BE2C (cell line): ENCODE results near the gene AP2B1.
A peak's percentile ranks its signal among the peaks of the same experiment; 100 is the strongest.

Source experiments
- DNase-seq: peaks from one replicate; pipeline ENCODE4 v3.0.0-alpha.2; 2020
- H3K27me3 ChIP-seq: fragments of 250-450 bp; sonication (Bioruptor Pico); 2 replicates; pipeline ENCODE4 v1.5.1; 2020; ENCODE audit warnings: mild to moderate bottlenecking
- H3K36me3 ChIP-seq: fragments of 250-450 bp; sonication (Bioruptor Pico); 2 replicates; pipeline ENCODE4 v1.5.1; 2020; ENCODE audit warnings: mild to moderate bottlenecking
- H3K4me1 ChIP-seq: fragments of 250-450 bp; sonication (Bioruptor Pico); 2 replicates; pipeline ENCODE4 v1.5.1; 2020
- H3K4me3 ChIP-seq: 2 replicates; pipeline ENCODE4 v1.5.1; 2011; ENCODE audit warnings: low read depth, low read length
- H3K9me3 ChIP-seq: fragments of 250-450 bp; sonication (Bioruptor Pico); 2 replicates; pipeline ENCODE4 v1.5.1; 2020
- TF ChIP-seq, protein P1 (sequence below): IDR thresholded peaks from 2 replicates; pipeline ENCODE4 v1.5.1; 2012; ENCODE audit warnings: mild to moderate bottlenecking, low read depth, low read length

AP2B1 gene

DNA sequence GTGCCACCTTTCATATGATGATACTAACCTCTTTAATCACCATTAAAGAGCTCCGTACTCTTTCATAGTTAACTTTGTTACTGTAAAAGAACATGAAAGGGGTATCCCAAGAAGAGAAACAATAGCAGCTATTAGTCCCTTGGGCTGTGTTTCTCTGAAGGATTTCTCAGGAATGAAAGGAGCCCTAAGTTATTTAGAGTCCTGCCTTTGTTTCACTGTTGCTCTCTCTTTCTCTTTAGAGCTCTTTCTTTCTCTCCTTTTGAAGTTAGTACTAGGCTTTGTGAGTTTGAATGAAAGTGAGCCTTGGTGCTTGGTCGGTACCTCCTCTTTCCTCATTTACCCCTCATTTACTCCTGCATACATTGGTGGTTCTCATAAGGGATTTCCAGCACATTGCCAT is 123.8 kb downstream of the AP2B1 start:
- Histone ChIP-seq H3K9me3 (no peaks in the 10 kb centered on the region), H3K4me3 (no peak overlapping the region), H3K36me3 (peaks cover 28% of the 10 kb centered on the region), H3K4me1 (peaks cover 37% of the 10 kb centered on the region), H3K27me3 (no peaks in the 10 kb centered on the region)
- no peak for DNase-seq
- TF ChIP-seq, protein P1, sequence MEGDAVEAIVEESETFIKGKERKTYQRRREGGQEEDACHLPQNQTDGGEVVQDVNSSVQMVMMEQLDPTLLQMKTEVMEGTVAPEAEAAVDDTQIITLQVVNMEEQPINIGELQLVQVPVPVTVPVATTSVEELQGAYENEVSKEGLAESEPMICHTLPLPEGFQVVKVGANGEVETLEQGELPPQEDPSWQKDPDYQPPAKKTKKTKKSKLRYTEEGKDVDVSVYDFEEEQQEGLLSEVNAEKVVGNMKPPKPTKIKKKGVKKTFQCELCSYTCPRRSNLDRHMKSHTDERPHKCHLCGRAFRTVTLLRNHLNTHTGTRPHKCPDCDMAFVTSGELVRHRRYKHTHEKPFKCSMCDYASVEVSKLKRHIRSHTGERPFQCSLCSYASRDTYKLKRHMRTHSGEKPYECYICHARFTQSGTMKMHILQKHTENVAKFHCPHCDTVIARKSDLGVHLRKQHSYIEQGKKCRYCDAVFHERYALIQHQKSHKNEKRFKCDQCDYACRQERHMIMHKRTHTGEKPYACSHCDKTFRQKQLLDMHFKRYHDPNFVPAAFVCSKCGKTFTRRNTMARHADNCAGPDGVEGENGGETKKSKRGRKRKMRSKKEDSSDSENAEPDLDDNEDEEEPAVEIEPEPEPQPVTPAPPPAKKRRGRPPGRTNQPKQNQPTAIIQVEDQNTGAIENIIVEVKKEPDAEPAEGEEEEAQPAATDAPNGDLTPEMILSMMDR: no peak

DNA sequence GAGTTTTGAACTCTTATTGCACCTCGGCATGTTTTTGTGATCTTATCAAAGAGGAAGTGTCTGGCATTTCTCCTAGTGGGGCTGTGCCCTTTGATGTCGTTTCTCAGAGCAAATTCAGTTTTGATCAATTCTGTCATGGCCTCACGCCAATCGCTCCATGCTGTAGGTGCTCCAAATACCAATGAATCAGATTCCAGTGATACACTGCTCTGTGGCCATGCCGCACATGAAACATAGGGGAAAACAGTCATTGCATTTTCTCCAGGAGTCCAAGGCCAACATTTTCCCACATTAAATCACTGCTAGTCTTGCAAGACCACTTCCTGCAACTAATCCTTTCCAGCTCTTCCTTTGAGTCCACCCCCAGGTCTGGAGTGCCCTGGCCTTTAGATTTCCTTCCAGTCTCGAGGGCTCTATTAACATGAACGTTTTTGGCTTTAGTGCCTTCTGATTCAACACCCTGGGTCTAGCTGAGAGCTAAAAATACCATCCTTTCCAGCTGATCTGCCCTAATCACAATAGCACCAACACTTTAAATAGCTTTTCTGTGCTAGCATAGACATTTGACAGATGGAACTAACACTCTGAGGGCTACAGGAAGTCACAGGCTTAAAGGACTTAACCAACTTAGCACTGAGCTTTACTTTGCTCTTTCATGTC is 126.1 kb downstream of the AP2B1 start:
- H3K36me3 ChIP-seq: peaks cover 36% of the 10 kb centered on the region
- TF ChIP-seq, protein P1: no peak
- H3K27me3 ChIP-seq: no peaks in the 10 kb centered on the region
- DNase-seq: peak; percentile 44
- peaks cover 38% of the 10 kb centered on the region for H3K4me1 ChIP-seq
- no peak overlapping the region for H3K4me3 ChIP-seq
- no peaks in the 10 kb centered on the region for H3K9me3 ChIP-seq

DNA sequence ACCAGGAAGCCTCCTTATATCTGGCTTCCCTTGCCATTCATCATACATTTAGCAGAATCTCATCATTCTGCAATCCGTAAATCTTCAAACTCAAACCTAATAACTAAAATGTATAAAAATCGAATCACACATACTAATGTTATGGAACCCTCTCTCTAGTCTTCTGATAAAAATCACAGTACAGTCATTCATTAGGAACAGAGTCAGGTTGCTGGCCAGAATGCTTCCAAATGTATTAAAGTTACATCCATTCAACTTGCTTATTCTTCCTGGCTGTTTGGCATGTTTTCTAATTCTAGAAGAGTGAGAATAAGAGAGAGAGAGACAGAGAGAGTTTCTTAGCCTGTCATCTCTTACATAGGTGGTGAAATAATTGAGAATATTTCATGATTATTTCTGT is 127.9 kb downstream of the AP2B1 start:
- no peak overlapping the region for H3K4me3 ChIP-seq
- peaks cover 34% of the 10 kb centered on the region for H3K36me3 ChIP-seq
- H3K27me3 ChIP-seq: no peaks in the 10 kb centered on the region
- TF ChIP-seq, protein P1: no peak
- DNase-seq: no peak
- H3K9me3 ChIP-seq: no peaks in the 10 kb centered on the region
- H3K4me1 ChIP-seq: peaks cover 32% of the 10 kb centered on the region

DNA sequence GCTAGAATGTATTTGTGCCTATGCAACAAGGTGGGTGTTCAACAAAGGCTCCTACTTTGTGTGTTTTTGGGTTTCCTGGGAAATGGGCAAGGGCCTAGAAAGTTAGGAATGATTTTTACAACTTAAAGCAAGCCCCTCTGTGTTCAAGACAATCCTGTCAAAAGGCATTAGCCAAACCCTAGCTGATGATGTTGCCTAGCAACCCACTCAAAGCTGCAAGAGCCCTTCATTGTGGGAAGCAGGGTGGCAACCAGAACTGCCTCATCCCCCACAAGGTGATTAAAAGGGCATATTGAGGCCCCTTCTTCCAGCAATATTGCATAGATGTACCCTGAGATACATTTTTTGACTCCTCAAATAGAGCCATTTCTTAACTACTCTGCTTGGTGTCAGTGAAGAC is 128.3 kb downstream of the AP2B1 start:
- no peak overlapping the region for H3K4me3 ChIP-seq
- H3K9me3 ChIP-seq: no peaks in the 10 kb centered on the region
- H3K27me3 ChIP-seq: no peaks in the 10 kb centered on the region
- TF ChIP-seq, protein P1: no peak
- peaks cover 30% of the 10 kb centered on the region for H3K36me3 ChIP-seq
- peaks cover 29% of the 10 kb centered on the region for H3K4me1 ChIP-seq
- peak; percentile 28 for DNase-seq

DNA sequence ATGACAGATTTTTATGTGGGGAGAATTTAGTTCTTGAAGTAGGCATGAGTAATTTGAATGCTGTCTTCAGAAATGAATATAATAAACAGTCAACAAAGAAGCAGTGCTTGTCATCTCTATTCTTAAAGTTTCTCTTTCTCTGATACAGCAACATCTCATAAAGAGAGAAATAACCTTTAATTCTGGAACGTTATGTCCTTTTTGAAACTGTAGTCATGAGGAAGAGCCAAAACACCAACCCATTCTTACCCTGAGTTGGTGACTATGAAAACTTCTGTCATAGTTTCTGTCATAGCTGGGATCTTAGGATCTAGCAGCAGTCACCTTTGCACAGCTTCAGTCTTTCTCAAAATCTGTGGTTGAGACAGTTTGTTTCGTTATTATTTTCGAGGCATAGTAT is 129.1 kb downstream of the AP2B1 start:
- TF ChIP-seq, protein P1: no peak
- H3K4me3 ChIP-seq: no peak overlapping the region
- H3K4me1 ChIP-seq: peaks cover 29% of the 10 kb centered on the region
- H3K36me3 ChIP-seq: peaks cover 23% of the 10 kb centered on the region
- DNase-seq: no peak
- H3K27me3 ChIP-seq: no peaks in the 10 kb centered on the region
- no peaks in the 10 kb centered on the region for H3K9me3 ChIP-seq

DNA sequence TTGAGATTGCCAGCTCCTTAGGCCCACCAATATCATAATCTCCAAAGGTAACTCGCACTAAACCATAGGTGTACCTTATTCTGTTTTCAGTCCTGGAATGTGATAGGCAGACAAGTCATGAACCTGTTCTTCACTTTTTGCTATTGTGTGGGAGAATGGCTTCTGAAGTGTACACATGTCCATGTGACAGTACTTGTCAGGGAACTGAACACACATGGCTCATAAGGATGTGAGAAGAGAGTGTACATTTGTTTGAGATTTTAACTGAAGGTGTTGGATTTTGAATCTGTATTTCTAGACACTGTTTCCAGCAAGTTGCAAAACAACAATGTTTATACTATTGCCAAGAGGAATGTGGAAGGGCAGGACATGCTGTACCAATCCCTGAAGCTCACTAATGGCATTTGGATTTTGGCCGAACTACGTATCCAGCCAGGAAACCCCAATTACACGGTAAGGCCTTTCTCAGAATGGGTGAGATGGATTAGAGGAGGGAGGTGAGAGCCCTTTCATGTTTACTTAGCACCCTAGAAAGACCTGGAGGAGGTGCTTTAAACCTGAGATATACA is 129.9 kb downstream of the AP2B1 start:
- Histone ChIP-seq H3K27me3 (no peaks in the 10 kb centered on the region), H3K36me3 (peaks cover 23% of the 10 kb centered on the region), H3K4me3 (no peak overlapping the region), H3K9me3 (no peaks in the 10 kb centered on the region), H3K4me1 (peaks cover 29% of the 10 kb centered on the region)
- TF ChIP-seq, protein P1: no peak
- no peak for DNase-seq
